ENCODE measurements around the gene NOS1AP. TPM values are rescaled to one million over a fixed set of nuclear protein-coding genes. Genes with fewer than 3 reads are reported as not detected.

NOS1AP gene
- total and polyA plus RNA-seq, 2 experiments from 2014 or later: 4.9 to 6.6 TPM

DNA sequence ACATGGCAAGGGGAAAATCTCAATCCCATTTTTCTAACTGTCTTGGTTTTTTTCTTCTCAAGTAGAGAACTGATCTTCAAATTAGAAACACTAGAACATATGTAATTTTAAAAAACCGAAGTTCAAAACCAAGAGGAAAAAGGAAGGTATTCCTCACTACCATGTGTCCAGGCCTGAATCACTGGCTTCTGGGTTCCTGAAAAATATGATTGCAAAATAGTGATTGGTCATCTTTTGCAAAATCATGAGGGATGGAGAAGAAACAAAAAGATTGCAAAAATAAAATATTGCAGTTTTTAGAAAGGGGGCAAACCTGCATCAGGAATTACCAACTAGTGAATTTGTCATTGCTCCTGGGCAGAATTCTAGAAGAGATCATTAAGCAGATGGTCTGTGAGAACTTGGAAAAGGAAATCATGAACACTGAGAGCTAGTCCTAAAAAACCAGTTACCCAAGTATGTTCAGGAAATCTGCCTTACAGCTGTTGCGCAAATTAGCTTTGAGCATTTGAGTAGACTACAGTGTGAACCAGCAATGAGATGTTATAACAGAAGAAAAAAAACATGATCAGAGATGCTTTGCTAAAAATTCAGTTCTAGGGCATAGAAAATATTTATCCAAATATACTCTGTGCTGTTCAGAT, 257.8 kb downstream of the NOS1AP start:
- TF ChIP-seq, protein P1, sequence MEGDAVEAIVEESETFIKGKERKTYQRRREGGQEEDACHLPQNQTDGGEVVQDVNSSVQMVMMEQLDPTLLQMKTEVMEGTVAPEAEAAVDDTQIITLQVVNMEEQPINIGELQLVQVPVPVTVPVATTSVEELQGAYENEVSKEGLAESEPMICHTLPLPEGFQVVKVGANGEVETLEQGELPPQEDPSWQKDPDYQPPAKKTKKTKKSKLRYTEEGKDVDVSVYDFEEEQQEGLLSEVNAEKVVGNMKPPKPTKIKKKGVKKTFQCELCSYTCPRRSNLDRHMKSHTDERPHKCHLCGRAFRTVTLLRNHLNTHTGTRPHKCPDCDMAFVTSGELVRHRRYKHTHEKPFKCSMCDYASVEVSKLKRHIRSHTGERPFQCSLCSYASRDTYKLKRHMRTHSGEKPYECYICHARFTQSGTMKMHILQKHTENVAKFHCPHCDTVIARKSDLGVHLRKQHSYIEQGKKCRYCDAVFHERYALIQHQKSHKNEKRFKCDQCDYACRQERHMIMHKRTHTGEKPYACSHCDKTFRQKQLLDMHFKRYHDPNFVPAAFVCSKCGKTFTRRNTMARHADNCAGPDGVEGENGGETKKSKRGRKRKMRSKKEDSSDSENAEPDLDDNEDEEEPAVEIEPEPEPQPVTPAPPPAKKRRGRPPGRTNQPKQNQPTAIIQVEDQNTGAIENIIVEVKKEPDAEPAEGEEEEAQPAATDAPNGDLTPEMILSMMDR (IDR thresholded peaks at IDR 0.05; ENCODE audit: low read depth, low read length): no peak
- Histone ChIP-seq H3K9me3 (ENCODE audit: low read depth) (no peaks in the 10 kb centered on the region), H3K4me3 (no peak overlapping the region), H3K36me3 (no peaks in the 10 kb centered on the region), H3K27ac (no peak overlapping the region), H3K27me3 (no peaks in the 10 kb centered on the region), H3K4me1 (ENCODE audit: low read depth) (no peaks in the 10 kb centered on the region)
- peak in 1 of 2 donors; percentile 52 for DNase-seq (ENCODE audit: low read depth in 1 of 2, low spot score in 1 of 2)

DNA sequence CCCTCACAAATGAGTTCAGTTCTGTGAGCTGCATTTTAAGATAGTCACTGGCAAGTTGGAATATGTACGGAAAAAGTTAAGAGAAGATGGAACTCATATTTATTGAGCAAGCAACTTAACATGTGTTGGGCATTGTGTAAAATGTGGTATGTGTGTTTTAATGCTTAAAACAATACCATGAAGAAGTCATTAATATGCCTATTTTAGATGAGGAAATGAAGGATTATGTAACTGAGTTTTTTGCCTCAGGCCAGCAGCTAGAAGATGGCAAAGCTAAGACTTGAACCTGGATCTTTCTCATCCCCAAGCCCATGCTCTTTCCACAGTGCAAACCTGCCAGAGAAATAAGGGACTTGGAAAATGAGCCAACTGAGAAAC, 258.3 kb downstream of the NOS1AP start:
- Histone ChIP-seq H3K27ac (no peak overlapping the region), H3K4me3 (no peak overlapping the region), H3K4me1 (ENCODE audit: low read depth) (no peaks in the 10 kb centered on the region), H3K9me3 (ENCODE audit: low read depth) (no peaks in the 10 kb centered on the region), H3K27me3 (no peaks in the 10 kb centered on the region), H3K36me3 (no peaks in the 10 kb centered on the region)
- DNase-seq (ENCODE audit: low read depth in 1 of 2, low spot score in 1 of 2): no peak
- TF ChIP-seq, protein P1 (IDR thresholded peaks at IDR 0.05; ENCODE audit: low read depth, low read length): no peak

DNA sequence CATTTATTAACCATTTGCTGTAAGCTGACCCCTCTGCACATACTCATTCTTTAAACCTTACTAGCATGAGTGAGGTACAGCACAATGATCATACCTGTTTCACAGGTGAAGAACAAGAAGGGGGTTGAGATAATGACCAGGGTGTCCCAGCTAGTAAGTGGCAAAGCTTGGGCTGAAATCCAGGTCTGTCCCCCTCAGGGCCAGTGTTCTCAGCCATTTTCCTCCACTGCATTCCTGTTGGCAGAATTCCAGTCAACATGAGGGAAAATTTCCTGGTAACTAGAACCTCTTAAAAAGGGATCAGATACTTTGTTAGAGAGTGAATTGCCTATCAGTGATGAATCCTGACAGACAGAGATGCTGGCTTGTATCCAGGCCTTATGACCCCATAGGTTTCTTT, 259.0 kb downstream of the NOS1AP start:
- Histone ChIP-seq H3K4me1 (ENCODE audit: low read depth) (no peaks in the 10 kb centered on the region), H3K27me3 (no peaks in the 10 kb centered on the region), H3K27ac (no peak overlapping the region), H3K4me3 (no peak overlapping the region), H3K9me3 (ENCODE audit: low read depth) (no peaks in the 10 kb centered on the region), H3K36me3 (no peaks in the 10 kb centered on the region)
- DNase-seq (ENCODE audit: low read depth in 1 of 2, low spot score in 1 of 2): no peak
- TF ChIP-seq, protein P1 (IDR thresholded peaks at IDR 0.05; ENCODE audit: low read depth, low read length): no peak

DNA sequence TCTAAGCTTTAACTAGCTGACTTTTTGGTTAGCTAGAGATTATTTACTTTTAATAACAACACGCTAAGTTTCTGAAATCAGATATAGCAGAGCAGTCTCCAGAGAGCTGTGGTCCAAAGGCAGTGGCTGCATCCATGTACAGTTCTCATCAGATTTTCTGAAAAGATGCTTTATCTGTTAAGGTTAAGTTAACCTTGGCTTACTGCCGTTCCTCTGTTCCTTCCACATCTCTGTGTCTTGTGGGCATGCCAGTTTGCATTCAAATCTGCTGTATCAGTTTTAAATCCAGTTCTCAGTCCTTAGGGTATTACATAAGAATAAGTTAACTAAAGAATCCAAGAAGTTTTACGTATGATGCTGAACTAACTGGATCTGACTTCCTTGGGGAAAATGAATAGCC, 260.3 kb downstream of the NOS1AP start:
- H3K36me3 ChIP-seq: no peaks in the 10 kb centered on the region
- H3K27me3 ChIP-seq: no peaks in the 10 kb centered on the region
- H3K4me1 ChIP-seq (ENCODE audit: low read depth): no peaks in the 10 kb centered on the region
- no peak for DNase-seq (ENCODE audit: low read depth in 1 of 2, low spot score in 1 of 2)
- no peaks in the 10 kb centered on the region for H3K9me3 ChIP-seq (ENCODE audit: low read depth)
- no peak overlapping the region for H3K4me3 ChIP-seq
- no peak overlapping the region for H3K27ac ChIP-seq
- TF ChIP-seq, protein P1 (IDR thresholded peaks at IDR 0.05; ENCODE audit: low read depth, low read length): no peak

DNA sequence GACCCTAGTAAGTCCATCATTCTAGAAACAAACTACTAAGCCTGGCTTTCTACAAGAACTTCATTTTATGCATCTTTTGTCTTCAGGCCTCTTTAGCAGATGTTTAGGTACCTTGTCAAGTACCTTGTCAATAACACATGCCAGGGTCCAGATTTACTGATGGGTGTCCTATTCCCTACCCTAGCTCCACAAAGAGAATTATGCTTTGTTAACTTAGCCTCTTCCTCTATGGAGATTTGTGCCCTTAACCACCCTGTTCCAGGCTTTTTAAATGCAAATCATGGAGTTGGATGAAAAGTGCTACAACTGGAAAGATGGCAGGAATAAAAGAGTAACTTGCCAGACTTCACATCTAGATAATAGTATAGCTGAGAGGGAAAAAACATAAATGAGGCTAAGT, 264.5 kb downstream of the NOS1AP start:
- Histone ChIP-seq H3K27me3 (no peaks in the 10 kb centered on the region), H3K9me3 (ENCODE audit: low read depth) (no peaks in the 10 kb centered on the region), H3K4me3 (no peak overlapping the region), H3K27ac (no peak overlapping the region), H3K4me1 (ENCODE audit: low read depth) (peaks cover 4% of the 10 kb centered on the region), H3K36me3 (no peaks in the 10 kb centered on the region)
- TF ChIP-seq, protein P1 (IDR thresholded peaks at IDR 0.05; ENCODE audit: low read depth, low read length): no peak
- no peak for DNase-seq (ENCODE audit: low read depth in 1 of 2, low spot score in 1 of 2)
